Fibroblast of skin of right quadriceps (primary cell): ENCODE measurements around the gene SPDYE2.
"Not testable (repeated sequence)": the region's sequence is repeated elsewhere in the genome, so short reads cannot be mapped to it uniquely, and the experiment has no call there.

Experiments used
- DNase-seq: peaks from one replicate; pipeline ENCODE4 v3.0.0-alpha.2; 2013

SPDYE2 gene

GRCh38 chr7:102606848-102607247, 55.8 kb downstream of the SPDYE2 start:
- not testable (repeated sequence) for DNase-seq

- DNase-seq, result not testable (repeated sequence)
Measured at GRCh38 chr7:102609734-102610133, 58.7 kb downstream of the SPDYE2 start.

GRCh38 chr7:102610441-102610840, 59.4 kb downstream of the SPDYE2 start:
- not testable (repeated sequence) for DNase-seq

GRCh38 chr7:102611013-102611674, 60.1 kb downstream of the SPDYE2 start:
- not testable (repeated sequence) for DNase-seq

- DNase-seq, result peak; percentile 22
Measured at GRCh38 chr7:102611675-102612325, 60.8 kb downstream of the SPDYE2 start.
